Stimulated activated CD4-positive, alpha-beta T cell treated with anti-CD3 and anti-CD28 coated beads, Interleukin-2, amount 100 ng/mL, for 48 hours (primary cell): ENCODE results near the gene GPR183.
A peak's percentile ranks its signal among the peaks of the same experiment; 100 is the strongest.

Experiments
- DNase-seq, 2 donors: peaks; one replicate each; pipeline ENCODE4 v3.0.0-alpha.2; 2020

GPR183 gene, protein sequence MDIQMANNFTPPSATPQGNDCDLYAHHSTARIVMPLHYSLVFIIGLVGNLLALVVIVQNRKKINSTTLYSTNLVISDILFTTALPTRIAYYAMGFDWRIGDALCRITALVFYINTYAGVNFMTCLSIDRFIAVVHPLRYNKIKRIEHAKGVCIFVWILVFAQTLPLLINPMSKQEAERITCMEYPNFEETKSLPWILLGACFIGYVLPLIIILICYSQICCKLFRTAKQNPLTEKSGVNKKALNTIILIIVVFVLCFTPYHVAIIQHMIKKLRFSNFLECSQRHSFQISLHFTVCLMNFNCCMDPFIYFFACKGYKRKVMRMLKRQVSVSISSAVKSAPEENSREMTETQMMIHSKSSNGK

DNA sequence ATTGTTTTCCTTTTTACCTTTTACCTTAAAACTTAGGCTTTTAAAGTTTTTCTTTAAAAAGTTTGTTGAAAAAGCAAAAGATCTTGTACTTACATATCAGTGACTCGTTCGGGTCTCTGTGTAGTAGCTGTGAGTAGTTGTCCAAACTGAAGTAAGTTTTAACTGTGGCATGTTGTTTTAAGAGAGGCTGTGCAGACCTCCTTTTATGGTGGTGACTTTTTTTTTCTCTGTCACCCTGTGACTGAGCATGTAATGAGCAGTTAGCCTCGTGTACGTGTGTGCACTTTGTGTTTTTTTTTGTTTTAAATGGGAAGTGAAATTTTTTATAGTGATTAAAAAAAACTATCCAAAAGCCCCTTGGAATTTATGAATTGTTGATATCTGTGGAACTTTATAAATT is at the start of gene GPR183:
Gene GPR183 (minus strand): TSS at position 153 of the 400 bp plus-strand sequence. CDS start 11,254 bp downstream, outside the sequence.
- DNase-seq: no peak

- DNase-seq: no peak
These were observed 49.3 kb upstream of the GPR183 start for GRCh38 chr13:99356262-99357091.

DNA sequence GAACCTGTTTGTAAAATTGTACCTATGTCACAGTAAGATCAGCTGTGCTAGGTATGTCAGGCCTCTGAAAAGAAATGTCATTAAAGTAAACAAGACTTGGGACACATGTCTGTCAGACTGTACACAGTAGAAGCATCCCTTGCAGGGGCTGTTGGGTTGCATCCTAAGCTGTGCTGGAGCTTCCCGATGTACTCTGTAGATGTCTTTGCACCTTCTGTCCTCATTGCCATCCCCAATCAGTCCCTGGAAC is 48.7 kb upstream of the GPR183 start:
- no peak for DNase-seq

DNA sequence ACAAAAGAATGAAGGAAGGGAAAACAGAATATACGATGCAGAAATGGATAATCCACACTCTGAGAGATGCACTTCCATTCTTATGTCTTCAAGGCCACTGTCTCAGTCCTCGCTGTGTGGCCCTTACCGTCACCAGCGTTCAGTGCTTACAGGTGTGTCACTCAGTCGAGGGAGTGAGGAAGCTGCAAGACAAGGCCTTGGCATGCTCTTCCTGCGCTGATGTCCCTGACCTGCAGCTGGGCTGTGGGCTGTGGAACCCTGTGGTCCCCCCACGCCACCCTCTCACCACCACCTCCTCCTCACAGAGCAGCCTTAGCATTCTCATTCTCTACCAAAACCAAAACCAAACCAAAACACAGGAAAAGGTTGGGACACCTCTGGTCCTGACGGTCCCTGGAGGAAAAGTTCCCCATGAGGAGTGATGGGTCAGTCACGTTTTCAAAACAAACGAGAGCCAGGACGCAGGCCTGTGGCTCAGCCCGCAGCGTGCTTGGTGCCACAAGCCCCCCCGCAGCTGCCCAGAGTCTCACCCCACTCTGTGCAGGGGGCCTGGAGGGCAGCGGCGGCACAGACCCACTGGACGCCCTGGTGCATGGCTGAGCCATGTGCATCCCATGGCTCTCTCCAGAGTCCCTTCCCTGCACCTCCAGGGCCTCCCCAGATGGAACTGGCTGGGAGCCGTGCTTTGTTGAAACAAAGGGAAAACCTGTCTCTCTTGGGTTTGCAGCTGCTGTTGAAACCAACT is 48.2 kb upstream of the GPR183 start:
- no peak for DNase-seq

GRCh38 chr13:99354371-99354951 is 47.3 kb upstream of the GPR183 start:
- DNase-seq: no peak

GRCh38 chr13:99353836-99354235 is 46.6 kb upstream of the GPR183 start:
- no peak for DNase-seq

DNA sequence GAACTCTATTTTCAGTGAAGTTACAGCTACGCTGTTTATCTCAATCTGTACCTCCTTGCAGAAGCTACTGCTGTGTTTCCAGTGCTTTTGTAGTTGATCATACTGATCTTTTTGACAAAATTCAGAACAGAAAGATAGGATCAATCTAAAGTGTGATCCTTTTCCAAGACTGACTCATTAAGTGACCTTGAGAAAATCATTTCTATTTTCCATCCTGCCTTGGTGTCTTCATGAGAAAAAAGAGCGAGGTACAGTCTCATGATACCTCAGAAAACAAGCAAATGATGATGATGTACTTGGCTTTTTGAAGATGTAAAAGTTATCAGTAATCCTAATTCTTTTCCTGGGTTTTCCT is 46.0 kb upstream of the GPR183 start:
- no peak for DNase-seq

DNA sequence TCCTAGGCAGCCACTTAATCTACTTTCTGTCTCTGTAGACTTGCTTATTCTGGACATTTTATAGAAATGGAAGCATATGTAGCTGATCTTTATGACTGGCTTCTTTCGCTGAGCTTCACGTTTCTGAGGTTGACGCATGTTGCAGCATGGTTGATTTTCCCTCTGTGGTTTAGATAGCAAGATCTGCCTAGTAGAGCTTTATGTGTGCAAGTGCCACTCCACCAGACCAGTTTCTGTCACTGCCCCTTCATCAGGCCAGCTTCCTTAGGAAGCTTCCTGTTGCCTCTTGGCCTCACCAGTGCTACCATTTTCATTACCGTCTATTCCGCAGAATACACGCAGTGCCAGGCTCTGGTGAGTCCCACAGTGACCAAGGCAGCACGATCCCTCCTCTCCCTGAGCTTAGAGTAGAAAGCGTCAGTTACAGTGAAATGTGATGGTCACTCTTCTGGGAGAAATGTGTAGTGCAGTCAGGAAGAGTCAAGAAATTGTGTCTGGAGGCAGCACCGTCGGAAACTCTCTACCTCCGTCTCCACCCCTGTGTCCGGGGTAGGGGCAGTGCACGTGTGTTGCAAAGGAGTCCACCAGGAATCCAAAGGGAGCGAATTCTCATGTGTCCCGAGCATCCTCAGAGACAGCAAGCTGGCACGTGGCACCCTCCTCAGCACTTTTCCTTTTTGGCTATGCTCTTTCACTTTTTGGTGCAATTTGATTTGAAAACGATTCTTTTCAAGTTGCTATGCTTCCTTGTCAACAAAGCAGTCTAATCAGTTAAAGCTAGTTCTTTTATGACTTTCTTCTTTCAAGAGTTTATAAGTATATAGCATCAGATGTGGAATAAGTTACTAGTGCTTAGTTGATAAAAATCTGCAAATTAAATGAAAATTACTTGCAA is 45.4 kb upstream of the GPR183 start:
- peak in 1 of 2 donors; percentile 16 for DNase-seq

DNA sequence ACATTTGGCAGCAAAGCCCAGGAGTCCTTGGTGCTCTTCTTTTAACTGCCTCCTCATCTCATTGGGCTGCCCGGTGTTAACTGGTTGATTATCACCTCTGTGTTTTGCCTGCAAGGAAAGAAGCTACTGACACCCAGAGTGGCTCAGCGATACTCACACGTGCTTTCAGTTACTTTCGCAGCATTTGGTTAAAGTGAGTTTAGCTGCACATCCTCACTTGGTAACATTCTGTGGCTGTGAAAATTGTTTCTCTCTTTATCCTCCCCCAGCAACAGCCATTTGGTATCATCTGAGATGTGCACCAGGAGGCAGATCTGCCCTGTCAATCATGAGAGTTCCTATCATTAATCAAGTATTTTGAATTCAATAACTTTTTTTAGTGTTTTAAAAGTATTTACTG is 44.6 kb upstream of the GPR183 start:
- no peak for DNase-seq

DNA sequence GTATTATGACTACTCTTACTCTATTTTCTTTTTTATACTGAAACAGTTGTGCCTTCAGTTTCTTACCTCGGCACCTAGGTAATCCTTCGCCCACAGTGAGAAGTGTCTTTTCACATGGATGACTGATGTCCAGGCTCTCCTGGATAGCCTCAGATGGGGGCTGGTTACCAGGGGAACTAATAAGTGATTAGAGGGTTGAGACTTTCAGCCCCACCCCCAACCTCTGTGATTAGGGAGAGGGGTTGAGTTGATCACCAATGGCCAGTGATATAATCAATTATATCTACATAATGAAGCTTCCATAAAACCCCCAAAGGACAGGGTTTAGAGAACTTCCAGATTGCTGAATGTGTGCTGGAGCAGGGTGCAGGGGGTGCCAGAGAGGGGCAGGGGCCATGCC is 43.0 kb upstream of the GPR183 start:
- DNase-seq: no peak

DNA sequence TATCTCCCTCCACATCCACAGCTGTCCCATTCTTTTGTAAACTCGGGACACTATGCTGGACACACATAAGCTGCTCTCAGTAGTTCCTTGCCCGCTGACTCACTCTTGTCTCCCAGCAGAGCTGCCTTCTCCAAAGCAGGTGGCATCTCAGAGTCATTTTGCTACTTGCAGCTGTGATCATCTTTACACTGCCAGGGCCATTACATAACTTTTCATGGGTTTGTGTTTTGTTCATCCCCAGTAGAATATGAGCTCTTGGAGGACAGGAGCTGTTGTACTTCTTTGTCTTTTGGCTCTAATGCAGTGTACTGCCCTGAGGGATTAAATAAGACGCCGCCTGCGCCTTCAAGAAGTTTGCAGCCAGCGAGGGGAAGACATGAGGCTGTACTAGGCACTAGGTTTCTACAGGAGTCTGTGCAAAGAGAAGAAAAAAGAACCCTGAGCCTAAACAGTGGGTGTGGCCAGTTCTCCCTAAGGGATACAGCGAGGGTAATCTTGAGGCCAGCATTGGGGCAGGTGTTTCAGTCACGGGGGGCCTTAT is 40.8 kb upstream of the GPR183 start:
- no peak for DNase-seq

- DNase-seq: no peak
These were observed 40.2 kb upstream of the GPR183 start for GRCh38 chr13:99347335-99347878.

DNA sequence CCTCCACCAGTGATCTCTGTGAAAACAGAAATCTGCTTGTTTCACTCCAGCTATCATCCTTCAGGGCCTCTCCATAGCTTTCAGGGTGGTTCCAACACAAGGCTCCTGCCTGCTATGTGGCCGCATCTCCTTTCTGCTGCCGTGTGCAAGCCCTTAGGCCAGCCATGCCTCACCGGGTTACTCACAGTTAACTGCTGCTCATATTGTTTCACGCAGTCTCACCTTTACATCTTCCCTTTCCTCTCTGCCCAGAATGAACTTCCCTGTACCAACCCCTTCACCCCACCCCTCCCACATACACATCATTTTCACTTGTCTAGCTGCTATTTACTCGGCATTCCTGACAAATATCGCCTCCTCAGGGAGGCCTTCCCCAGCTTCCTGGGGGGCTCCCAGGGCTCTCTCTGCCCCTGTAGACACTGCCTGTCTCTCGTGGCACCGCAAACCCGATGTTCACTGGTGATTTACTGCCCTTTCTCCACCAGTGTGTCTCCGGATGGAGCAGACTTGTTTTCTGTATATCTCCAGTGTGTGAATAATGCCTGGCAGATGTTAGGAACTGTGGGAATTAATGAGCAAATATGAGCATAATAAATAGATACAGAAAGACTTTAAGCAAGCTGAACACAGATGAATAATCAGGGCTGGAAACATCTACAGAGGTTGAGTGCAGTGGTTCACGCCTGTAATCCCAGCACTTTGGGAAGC is 39.3 kb upstream of the GPR183 start:
- no peak for DNase-seq

- no peak for DNase-seq
These were observed 38.1 kb upstream of the GPR183 start for GRCh38 chr13:99345345-99345744.

GRCh38 chr13:99344610-99345208 is 37.5 kb upstream of the GPR183 start:
- no peak for DNase-seq

- no peak for DNase-seq
These were observed 35.6 kb upstream of the GPR183 start for GRCh38 chr13:99342723-99343315.

- no peak for DNase-seq
These were observed 34.9 kb upstream of the GPR183 start for GRCh38 chr13:99341969-99342722.

- no peak for DNase-seq
These were observed 33.4 kb upstream of the GPR183 start for GRCh38 chr13:99340638-99341037.

GRCh38 chr13:99339736-99340397 is 32.7 kb upstream of the GPR183 start:
- DNase-seq: no peak
